SK-N-SH (cell line): Measurements from ENCODE around the gene NDRG2.

Experiments
- CTCF ChIP-seq: fragments of 200-600 bp; sonication (generic); IDR thresholded peaks from 2 replicates; pipeline ENCODE4 v1.6.1; 2017; ENCODE audit warnings: antibody characterized with exemption, mild to moderate bottlenecking, moderate library complexity
- TCF12 ChIP-seq: IDR thresholded peaks from 2 replicates; pipeline ENCODE4 v1.4.0; 2012

DNA sequence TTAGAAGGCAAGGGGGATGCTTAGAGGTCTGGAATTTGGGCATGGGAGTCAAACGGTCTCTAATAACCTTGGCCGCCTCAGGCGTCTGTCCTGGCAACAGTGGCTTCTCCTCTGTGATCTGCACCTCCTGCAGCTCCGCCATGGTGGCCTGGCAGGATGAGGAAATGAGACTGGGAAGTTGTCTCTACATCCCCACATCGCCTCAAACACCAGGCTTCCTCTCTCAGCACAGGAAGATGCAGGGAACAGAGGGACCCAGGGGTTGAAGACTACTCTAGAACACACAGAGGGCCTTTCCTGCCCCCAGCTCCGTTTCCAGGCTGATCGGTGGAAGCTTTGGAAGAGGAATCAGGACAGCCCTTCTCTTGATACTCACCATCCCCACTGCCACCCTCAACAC, 1.7 kb downstream of the NDRG2 start:
- no peak for TF ChIP-seq CTCF
- no peak for TF ChIP-seq TCF12
